Fibroblast of skin of back (primary cell): ENCODE results near the gene RASSF7.
A peak's percentile ranks its signal among the peaks of the same experiment; 100 is the strongest.

Source experiments
- DNase-seq: peaks from one replicate; pipeline ENCODE4 v3.0.0-alpha.2; 2013

RASSF7 gene

GRCh38 chr11:586376-587316 lies 25.9 kb downstream of the RASSF7 start:
- DNase-seq: no peak

GRCh38 chr11:587546-587945 lies 26.8 kb downstream of the RASSF7 start:
- no peak for DNase-seq

DNA sequence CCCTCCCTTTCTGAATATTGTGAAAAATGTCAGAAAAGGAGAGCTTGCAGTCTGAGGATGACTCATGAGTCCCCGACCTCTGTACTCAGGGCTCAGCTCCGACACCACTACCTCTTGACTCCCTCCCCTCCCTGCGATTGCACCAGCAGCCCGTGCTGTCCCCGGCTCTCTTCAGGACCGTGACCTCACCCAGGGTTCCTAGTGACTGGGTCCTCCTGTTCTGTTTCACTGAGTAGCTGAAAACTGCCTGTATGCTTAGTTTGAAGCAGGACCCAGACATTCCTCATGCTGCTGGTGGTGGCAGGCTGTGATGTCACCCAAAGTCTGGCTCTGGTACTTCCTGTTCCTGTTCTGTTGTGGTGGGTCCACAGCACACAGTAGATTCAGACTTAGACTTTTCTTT lies 27.2 kb downstream of the RASSF7 start:
- DNase-seq: peak; percentile 25

GRCh38 chr11:589798-590197 lies 29.0 kb downstream of the RASSF7 start:
- no peak for DNase-seq

DNA sequence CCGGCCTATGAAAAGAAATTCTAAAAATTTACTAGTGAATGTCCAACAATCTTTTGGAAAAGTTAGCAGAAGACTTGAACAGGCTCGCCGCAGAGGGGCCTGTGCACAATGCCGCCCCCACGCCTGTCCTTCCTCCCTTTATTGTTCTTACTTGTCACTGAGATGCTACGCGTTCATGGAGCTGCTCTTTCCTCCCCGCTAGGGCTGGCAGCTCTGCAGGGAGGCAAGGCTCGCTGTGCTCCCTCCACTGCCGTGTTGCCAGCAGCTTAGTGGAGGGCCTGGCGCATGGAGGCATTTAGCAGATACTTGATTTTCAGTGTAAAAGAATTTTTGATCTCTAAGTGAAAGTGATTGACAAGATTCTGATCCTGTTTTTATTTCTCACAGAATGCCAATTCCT lies 30.2 kb downstream of the RASSF7 start:
- no peak for DNase-seq

GRCh38 chr11:592501-592900 lies 31.7 kb downstream of the RASSF7 start:
- DNase-seq: no peak

- DNase-seq: no peak
Observed at GRCh38 chr11:592918-593317, 32.1 kb downstream of the RASSF7 start.

DNA sequence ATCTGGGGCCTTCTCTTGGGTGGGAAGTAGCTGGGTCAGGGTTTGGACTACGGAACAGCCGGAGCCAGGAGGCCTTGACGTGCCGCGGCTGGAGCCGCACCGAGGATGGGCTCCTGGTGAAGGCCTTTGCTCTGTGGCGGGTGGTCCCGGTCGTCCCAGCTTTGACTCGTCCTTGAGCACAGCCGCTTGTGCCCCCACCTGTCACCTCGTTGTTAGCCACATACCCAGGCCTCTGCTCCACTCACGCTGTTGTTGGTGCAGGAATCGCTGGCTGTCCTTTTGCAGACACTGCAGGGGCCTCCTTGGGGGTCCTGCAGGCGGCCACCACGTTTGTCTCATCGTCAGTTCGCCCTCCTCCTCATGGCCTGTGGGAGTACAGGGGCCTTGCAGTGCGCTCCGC lies 32.6 kb downstream of the RASSF7 start:
- DNase-seq: no peak

DNA sequence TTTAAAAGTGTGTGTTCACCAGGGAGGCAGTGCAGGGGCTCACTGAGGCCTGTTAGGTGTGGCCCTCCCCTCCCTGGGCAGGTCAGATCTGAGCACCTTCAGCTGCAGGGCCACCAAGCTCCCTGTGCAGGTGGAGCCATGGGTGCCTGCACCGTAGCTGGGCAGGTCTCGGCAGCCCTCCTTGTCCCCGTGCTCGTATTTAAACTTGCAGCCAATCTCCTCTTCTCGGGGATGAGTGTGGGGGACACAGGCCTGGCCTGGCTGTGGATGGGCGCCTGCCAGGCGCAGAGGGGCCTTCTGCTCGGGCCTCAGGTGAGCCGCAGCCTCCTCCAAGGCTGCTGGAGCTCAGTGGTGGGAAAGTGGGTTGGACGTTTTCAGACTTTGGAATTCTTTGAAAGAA lies 34.6 kb downstream of the RASSF7 start:
- DNase-seq: no peak

GRCh38 chr11:596374-596773 lies 35.6 kb downstream of the RASSF7 start:
- DNase-seq: no peak

DNA sequence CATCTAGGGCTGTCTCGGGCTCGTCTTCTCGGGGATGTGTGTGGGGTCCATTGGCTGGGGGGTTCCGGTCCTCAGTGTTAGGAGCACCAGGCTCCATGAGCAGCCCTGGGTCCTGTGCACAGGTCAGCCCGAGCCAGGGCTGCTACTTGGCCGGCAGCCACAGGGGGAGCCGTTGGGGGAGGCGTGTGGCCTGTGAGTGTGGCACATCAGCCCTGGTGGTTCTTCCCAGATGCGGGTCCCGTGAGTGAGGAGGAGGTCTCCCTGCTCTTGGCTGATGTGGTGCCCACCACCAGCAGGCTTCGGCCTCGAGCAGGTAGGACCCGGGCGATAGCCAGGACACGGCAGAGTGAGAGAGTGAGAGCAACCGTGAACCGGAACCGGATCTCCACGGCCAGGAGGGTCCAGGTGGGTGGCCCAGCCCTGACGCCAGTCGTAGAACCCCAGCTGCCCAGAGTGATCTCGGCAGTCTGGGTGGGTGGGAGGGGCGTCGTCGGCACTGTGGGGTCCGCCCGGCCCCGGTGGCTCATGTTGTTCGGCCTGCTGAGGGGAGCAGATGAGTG lies 36.5 kb downstream of the RASSF7 start:
- DNase-seq: no peak

- DNase-seq: no peak
Observed at GRCh38 chr11:598005-598680, 37.4 kb downstream of the RASSF7 start.

GRCh38 chr11:601573-602245 lies 40.9 kb downstream of the RASSF7 start:
- DNase-seq: no peak

DNA sequence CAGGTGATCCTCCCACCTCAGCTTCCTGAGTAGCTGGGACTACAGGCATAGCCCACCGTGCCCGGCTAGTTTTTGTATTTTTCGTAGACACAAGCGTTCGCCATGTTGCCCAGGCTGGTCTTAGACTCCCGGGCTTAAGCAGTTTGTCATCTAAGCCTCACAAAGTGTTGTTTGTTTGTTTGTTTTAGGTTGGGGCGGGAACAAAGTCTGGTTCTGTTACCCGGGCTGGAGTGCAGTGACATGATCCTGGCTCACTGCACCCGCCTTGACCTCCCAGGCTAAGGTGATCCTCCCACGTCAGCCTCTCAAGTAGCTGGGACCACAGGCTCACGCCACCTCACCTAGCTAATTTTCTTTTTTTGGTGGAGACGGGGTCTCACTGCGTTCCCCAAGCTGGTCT lies 42.4 kb downstream of the RASSF7 start:
- DNase-seq: no peak

DNA sequence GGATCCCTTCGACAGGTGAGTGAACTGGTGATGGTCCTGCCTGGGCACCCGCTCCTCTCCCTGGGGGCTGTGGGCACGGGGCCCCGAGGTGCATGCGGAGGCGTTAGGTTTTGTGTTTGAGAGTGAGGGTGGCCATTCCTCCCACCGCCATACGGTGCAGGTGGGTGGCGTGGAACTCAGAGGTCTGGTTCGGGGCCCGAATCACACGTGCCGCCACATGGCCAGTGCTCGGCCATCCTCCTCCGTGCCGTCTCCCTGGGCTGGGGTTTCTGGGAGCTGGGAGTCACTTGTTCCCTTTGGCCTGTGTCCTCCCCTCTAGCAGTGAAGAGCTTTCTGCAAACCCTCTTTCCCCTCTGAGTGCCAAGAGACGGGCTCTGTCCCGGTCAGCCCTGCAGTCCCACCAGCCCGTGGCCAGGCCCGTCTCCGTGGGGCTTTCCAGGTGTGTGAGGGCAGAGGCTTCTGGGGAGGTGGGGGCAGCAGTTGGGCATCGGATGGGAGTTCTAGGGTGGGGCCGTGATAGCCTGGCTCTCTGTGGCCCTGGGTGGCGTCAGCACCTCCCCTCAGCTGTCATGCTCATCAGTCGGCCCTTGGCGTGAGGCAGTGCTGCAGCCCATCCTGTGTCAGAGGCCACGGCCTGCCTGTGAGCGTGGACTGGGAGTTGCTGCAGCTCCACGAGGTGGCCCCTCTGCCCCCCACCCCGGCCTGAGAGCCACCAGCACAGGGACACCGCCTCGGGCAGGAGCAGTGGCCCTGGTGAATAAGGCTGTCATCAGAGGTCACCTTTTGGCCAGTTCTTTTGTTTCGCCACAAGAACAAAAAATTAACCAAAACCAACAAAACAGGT lies 44.7 kb downstream of the RASSF7 start:
- DNase-seq: no peak

DNA sequence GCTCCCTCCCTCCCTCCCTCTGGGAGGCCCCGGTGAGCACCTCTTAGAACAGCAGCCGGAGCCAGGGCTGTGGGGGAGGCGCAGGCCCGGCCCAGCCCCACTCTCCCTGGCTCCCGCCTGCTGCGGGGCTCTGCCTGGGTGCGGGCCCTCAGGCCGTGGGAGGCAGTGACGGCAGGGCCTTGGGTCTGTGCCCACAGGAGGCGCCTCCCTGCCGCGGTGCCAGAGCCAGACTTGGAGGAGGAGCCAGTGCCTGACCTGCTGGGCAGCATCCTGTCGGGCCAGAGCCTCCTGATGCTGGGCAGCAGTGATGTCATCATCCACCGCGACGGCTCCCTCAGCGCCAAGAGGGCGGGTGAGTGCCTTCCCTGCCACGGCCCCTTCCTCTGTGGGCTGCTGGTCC lies 45.5 kb downstream of the RASSF7 start:
- DNase-seq: no peak

GRCh38 chr11:607020-607780 lies 46.4 kb downstream of the RASSF7 start:
- no peak for DNase-seq

- no peak for DNase-seq
Observed at GRCh38 chr11:607971-608659, 47.3 kb downstream of the RASSF7 start.

DNA sequence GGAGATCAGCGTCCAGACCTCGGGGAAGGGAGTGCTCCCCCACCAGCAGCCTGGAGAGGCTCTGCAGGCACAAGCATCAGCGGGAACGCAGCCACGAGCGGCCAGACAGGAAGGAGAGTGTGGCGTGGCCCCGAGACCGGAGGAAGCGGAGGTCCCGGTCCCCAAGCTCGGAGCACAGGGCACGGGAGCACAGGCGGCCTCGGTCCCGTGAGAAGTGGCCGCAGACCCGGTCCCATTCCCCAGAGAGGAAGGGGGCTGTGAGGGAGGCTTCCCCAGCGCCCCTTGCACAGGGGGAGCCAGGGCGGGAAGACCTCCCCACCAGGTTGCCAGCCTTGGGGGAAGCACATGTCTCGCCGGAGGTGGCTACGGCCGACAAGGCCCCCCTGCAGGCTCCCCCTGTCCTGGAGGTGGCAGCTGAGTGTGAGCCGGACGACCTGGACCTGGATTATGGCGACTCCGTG lies 48.1 kb downstream of the RASSF7 start:
- DNase-seq: no peak

DNA sequence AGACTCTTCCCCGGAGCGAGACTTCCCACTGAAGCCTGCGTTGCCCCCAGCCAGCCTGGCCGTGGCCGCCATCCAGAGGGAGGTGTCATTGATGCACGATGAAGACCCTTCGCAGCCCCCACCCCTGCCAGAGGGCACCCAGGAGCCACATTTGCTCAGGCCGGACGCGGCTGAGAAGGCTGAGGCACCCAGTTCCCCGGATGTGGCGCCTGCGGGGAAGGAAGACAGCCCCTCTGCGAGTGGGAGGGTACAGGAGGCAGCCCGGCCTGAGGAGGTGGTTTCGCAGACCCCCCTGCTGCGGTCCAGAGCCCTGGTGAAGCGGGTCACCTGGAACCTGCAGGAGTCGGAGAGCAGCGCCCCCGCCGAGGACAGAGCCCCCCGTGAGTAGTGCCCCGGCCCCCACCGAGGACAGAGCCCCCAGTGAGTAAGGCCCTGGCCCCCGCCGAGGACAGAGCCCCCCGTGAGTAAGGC lies 48.6 kb downstream of the RASSF7 start:
- no peak for DNase-seq
